Brain microvascular endothelial cell (primary cell): ENCODE results near the gene CHRNB4.

Source experiments
- DNase-seq: peaks from one replicate; pipeline ENCODE4 v3.0.0-alpha.2; 2020
- H3K27ac ChIP-seq: fragments of 250-450 bp; sonication (Bioruptor Pico); 2 replicates; pipeline ENCODE4 v1.5.1; 2020; ENCODE audit warnings: mild to moderate bottlenecking, moderate library complexity
- H3K27me3 ChIP-seq: fragments of 250-450 bp; sonication (Bioruptor Pico); replicated peaks from 2 replicates; pipeline ENCODE4 v1.5.1; 2020; ENCODE audit warnings: mild to moderate bottlenecking
- H3K36me3 ChIP-seq: fragments of 250-450 bp; sonication (Bioruptor Pico); replicated peaks from 2 replicates; pipeline ENCODE4 v1.5.1; 2020; ENCODE audit warnings: mild to moderate bottlenecking
- H3K4me3 ChIP-seq: 2 replicates; pipeline ENCODE4 v1.5.1; 2011; ENCODE audit warnings: low read depth, mild to moderate bottlenecking, control low read depth, low read length, moderate library complexity
- in situ Hi-C: cut with HindIII; loops from 2 replicates; pipeline ENCODE4 v1.10.0; 2017; ENCODE audit warnings: low sequenced_read_pairs, low pct_ligation_motif_present
- TF ChIP-seq, protein P1 (sequence below): IDR thresholded peaks from 2 replicates; pipeline ENCODE4 v1.5.1; 2011; ENCODE audit warnings: low read depth, mild to moderate bottlenecking, moderate library complexity, low read length, control low read depth, inconsistent platforms; ENCODE audit errors: missing control alignments

CHRNB4 gene

DNA sequence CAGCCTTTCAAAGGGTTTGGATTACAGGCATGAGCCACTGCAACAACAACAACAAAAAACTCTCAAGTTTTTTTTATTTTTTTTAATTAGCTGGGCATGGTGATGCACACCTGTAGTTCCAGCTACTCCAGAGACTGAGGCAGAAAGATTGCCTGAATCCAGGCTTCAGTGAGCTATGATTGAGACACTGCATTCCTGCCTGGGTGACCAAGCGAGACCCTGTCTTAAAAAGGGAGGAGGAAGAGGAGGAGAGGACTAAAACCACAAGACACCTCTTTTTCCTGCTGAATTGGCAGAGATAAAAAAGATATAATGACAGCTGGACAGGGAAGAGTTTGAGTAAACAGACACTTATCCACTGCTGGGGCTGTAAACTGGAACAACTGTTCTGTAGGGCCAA is 22.7 kb upstream of the CHRNB4 start:
- in situ Hi-C loops, result no loop called here
- TF ChIP-seq, protein P1, sequence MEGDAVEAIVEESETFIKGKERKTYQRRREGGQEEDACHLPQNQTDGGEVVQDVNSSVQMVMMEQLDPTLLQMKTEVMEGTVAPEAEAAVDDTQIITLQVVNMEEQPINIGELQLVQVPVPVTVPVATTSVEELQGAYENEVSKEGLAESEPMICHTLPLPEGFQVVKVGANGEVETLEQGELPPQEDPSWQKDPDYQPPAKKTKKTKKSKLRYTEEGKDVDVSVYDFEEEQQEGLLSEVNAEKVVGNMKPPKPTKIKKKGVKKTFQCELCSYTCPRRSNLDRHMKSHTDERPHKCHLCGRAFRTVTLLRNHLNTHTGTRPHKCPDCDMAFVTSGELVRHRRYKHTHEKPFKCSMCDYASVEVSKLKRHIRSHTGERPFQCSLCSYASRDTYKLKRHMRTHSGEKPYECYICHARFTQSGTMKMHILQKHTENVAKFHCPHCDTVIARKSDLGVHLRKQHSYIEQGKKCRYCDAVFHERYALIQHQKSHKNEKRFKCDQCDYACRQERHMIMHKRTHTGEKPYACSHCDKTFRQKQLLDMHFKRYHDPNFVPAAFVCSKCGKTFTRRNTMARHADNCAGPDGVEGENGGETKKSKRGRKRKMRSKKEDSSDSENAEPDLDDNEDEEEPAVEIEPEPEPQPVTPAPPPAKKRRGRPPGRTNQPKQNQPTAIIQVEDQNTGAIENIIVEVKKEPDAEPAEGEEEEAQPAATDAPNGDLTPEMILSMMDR, result no peak
- no peak overlapping the region for H3K4me3 ChIP-seq
- H3K27me3 ChIP-seq, result no peaks in the 10 kb centered on the region
- no peaks in the 10 kb centered on the region for H3K36me3 ChIP-seq
- no peak overlapping the region for H3K27ac ChIP-seq
- no peak for DNase-seq

DNA sequence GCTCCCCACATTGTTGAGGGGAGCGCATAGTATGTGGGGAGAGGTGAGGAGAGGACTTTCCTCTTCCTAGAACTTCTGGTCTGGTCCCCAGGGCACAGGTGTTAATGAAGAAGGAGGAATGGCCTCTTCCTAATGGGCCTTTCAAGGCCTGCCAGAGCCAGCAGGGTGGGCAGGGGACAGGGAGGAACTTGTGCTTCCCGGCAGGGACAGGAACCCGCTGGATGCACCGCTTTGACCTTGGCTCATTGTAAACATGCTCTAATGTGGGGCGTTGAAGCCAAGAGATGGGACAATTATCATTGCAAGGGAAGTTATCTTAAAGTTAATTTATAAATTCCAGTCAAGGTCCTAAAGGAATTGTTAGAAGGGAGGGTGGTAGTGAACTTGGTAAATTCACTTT is 21.0 kb upstream of the CHRNB4 start:
- DNase-seq, result no peak
- Histone ChIP-seq H3K27ac (no peak overlapping the region), H3K36me3 (no peaks in the 10 kb centered on the region), H3K27me3 (no peaks in the 10 kb centered on the region), H3K4me3 (no peak overlapping the region)
- in situ Hi-C loops, result no loop called here
- TF ChIP-seq, protein P1, result no peak

DNA sequence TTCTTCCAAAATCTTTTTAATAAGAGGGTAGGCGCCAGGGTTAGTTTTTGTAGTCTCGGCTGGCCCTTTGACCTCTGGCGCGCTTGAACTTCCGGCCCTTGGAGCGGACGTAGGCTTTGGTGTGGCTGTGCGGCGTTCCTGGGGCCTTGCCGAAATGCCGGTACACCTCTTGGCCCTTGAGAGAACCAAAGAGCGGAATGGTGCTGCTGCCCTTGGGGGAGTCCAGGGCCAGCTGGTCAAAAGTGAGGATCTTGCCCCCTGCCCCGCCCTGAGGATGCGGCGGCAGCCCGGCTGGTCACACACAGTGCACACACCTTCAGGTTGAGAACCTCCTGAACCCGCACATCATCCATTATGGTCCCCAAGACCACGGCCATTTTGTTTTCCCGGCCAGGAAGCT is 20.0 kb upstream of the CHRNB4 start:
- TF ChIP-seq, protein P1, result no peak
- H3K36me3 ChIP-seq, result no peaks in the 10 kb centered on the region
- H3K27me3 ChIP-seq, result no peaks in the 10 kb centered on the region
- in situ Hi-C loops, result no loop called here
- H3K4me3 ChIP-seq, result no peak overlapping the region
- no peak for DNase-seq
- H3K27ac ChIP-seq, result no peak overlapping the region

DNA sequence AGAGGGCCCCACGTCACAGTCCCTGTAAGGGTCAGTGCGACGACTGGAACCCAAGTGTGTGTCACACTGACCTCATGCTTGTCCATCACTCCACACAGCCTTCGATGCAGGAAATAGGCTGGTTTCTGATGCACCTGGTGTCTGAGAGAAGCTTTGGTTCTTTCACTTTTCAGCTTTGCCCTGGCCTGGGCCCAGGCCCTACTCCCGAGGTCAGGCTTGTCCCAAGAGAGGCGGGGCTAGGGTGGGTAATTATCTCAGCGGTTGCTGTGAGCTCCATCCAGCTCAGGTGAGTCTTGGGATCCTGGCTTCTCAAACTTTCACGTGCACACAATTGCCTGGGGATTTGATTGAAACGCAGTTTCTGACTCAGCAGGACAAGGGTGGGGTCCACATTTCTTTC is 19.6 kb upstream of the CHRNB4 start:
- in situ Hi-C loops, result no loop called here
- no peak for DNase-seq
- TF ChIP-seq, protein P1, result no peak
- Histone ChIP-seq H3K27ac (no peak overlapping the region), H3K4me3 (no peak overlapping the region), H3K27me3 (no peaks in the 10 kb centered on the region), H3K36me3 (no peaks in the 10 kb centered on the region)

DNA sequence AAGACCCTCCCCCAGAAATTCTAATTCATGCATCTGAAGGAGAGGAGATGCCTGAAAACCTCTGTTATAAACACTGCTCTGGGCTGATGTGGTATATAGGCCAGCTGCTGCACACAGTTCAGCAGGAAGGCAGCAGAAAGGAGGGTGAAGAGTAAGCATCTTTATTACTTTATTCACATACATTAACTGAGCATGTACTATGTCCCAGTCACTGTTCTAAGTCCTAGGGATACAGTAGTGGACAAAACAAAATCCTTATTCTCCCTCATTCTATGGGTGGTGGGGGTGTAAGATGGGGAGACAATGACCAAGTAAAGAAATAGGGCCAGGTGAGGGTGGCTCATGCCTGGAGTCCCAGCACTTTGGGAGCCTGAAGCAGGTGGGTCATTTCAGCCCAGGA is 17.8 kb upstream of the CHRNB4 start:
- H3K27me3 ChIP-seq, result peaks cover 2% of the 10 kb centered on the region
- no peak overlapping the region for H3K4me3 ChIP-seq
- TF ChIP-seq, protein P1, result no peak
- no peak for DNase-seq
- no peaks in the 10 kb centered on the region for H3K36me3 ChIP-seq
- no peak overlapping the region for H3K27ac ChIP-seq
- in situ Hi-C loops, result no loop called here

DNA sequence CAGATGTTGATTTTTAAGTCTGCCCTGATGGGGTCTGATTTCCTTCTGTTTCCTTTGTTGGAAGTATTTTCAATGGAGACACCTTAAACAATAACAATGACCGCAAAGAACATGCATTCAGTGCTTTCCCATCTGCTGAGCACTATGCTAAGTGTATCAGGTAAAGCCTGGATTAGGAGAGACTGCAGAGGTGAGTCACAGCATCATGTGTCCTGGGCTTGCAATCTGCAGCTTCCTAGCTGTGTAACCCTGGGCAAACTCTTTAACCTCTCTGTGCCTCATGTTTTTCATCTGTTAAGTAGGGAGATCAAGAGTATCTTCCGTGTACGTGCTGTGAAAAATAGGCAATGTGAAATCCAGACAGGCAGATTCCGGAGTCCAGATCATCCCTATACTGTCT is 13.3 kb upstream of the CHRNB4 start:
- in situ Hi-C loops, result no loop called here
- Histone ChIP-seq H3K27me3 (peaks cover 2% of the 10 kb centered on the region), H3K36me3 (no peaks in the 10 kb centered on the region), H3K4me3 (no peak overlapping the region), H3K27ac (no peak overlapping the region)
- TF ChIP-seq, protein P1, result no peak
- DNase-seq, result no peak
